HEK293T (cell line): ENCODE measurements around the gene ITPK1.

Experiments
- ARNT ChIP-seq: fragments of 450-650 bp; IDR thresholded peaks from 2 replicates; pipeline ENCODE4 v1.6.1; 2017; ENCODE audit warnings: mild to moderate bottlenecking
- BHLHE40 ChIP-seq: fragments of 450-650 bp; IDR thresholded peaks from 2 replicates; pipeline ENCODE4 v1.6.1; 2016; ENCODE audit warnings: mild to moderate bottlenecking, moderate library complexity, borderline replicate concordance
- ELF4 ChIP-seq: fragments of 450-650 bp; IDR thresholded peaks from 2 replicates; pipeline ENCODE4 v1.6.1; 2017; ENCODE audit warnings: antibody characterized with exemption
- FOXA1 ChIP-seq: fragments of 450-650 bp; IDR thresholded peaks from 2 replicates; pipeline ENCODE4 v1.6.1; 2016; ENCODE audit warnings: mild to moderate bottlenecking
- FOXM1 ChIP-seq: fragments of 450-650 bp; IDR thresholded peaks from 2 replicates; pipeline ENCODE4 v1.6.1; 2017; ENCODE audit warnings: mild to moderate bottlenecking, borderline replicate concordance
- L3MBTL2 ChIP-seq: fragments of 450-650 bp; conservative IDR thresholded peaks from 2 replicates; pipeline ENCODE4 v1.6.1; 2016; ENCODE audit warnings: mild to moderate bottlenecking
- SP1 ChIP-seq: fragments of 450-650 bp; IDR thresholded peaks from 2 replicates; pipeline ENCODE4 v1.6.1; 2017
- TARDBP ChIP-seq: fragments of 450-650 bp; IDR thresholded peaks from 2 replicates; pipeline ENCODE4 v1.6.1; 2016
- ZNF384 ChIP-seq: fragments of 450-650 bp; IDR thresholded peaks from 2 replicates; pipeline ENCODE4 v1.6.1; 2016
- TF ChIP-seq, protein P1 (sequence below): fragments of 450-650 bp; IDR thresholded peaks from 2 replicates; pipeline ENCODE4 v1.6.1; 2016

DNA sequence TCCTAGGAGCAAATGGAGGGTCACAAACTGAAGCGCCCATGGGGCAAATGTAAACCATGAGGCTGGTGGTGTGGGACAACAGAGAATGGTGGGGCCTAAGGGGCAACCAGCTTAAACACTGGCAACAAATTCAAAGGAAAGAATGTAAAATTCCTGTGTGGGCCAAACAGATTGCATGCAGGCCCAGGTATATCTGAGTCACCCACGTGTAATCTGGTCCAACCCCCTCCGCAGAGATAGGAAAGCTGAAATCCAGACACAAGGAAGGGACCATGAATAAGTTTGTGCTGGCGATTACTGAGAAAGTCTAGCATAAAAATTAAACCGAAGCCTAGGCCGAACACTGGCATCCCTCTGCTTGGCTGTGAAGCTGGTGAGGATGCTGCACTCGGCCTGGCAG lies 71.6 kb downstream of the ITPK1 start:
- TF ChIP-seq ELF4 (no peak), BHLHE40 (no peak), ARNT (no peak), L3MBTL2 (no peak), FOXM1 (no peak), SP1 (no peak), ZNF384 (no peak), TARDBP (no peak), FOXA1 (no peak)
- TF ChIP-seq, protein P1, sequence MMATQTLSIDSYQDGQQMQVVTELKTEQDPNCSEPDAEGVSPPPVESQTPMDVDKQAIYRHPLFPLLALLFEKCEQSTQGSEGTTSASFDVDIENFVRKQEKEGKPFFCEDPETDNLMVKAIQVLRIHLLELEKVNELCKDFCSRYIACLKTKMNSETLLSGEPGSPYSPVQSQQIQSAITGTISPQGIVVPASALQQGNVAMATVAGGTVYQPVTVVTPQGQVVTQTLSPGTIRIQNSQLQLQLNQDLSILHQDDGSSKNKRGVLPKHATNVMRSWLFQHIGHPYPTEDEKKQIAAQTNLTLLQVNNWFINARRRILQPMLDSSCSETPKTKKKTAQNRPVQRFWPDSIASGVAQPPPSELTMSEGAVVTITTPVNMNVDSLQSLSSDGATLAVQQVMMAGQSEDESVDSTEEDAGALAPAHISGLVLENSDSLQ, result no peak
